ENCODE measurements around the gene FAM174C. TPM values are rescaled to one million over a fixed set of nuclear protein-coding genes. Genes with fewer than 3 reads are reported as not detected.
"Not testable (repeated sequence)": the region's sequence is repeated elsewhere in the genome, so short reads cannot be mapped to it uniquely, and the experiment has no call there.

Gene FAM174C
- polyA plus RNA-seq, 5 donors: 8.9 to 32.2 (median 17.2) TPM

GRCh38 chr19:1296078-1296477 is 20.7 kb downstream of the FAM174C start:
- no peak for DNase-seq

- DNase-seq: no peak
These were observed 21.4 kb downstream of the FAM174C start for GRCh38 chr19:1296575-1297271.

GRCh38 chr19:1298235-1298634 is 22.9 kb downstream of the FAM174C start:
- no peak for DNase-seq

GRCh38 chr19:1299801-1300200 is 24.5 kb downstream of the FAM174C start:
- no peak for DNase-seq

GRCh38 chr19:1300744-1301490 is 25.6 kb downstream of the FAM174C start:
- DNase-seq: no peak

GRCh38 chr19:1302533-1303239 is 27.4 kb downstream of the FAM174C start:
- no peak for DNase-seq

GRCh38 chr19:1304197-1304924 is 29.0 kb downstream of the FAM174C start:
- DNase-seq: no peak

- DNase-seq: not testable (repeated sequence)
These were observed 30.0 kb downstream of the FAM174C start for GRCh38 chr19:1305354-1305753.

GRCh38 chr19:1307320-1307719 is 32.0 kb downstream of the FAM174C start:
- no peak for DNase-seq

- no peak for DNase-seq
These were observed 32.5 kb downstream of the FAM174C start for GRCh38 chr19:1307755-1308303.

- DNase-seq: no peak
These were observed 33.4 kb downstream of the FAM174C start for GRCh38 chr19:1308718-1309117.

GRCh38 chr19:1309977-1310852 is 34.9 kb downstream of the FAM174C start:
- DNase-seq: no peak

- DNase-seq: no peak
These were observed 35.5 kb downstream of the FAM174C start for GRCh38 chr19:1310853-1311180.

- DNase-seq: no peak
These were observed 36.3 kb downstream of the FAM174C start for GRCh38 chr19:1311543-1312091.

GRCh38 chr19:1312767-1313694 is 37.7 kb downstream of the FAM174C start:
- DNase-seq: no peak

- no peak for DNase-seq
These were observed 38.6 kb downstream of the FAM174C start for GRCh38 chr19:1313695-1314613.

- DNase-seq: no peak
These were observed 40.3 kb downstream of the FAM174C start for GRCh38 chr19:1315470-1316166.

GRCh38 chr19:1316466-1316865 is 41.1 kb downstream of the FAM174C start:
- DNase-seq: no peak

Measured in right lung (tissue), 5 donors.